Measurements from ENCODE around the gene RELCH.

The RELCH gene

GRCh38 chr18:62326646-62327348 is 139.7 kb downstream of the RELCH start:
- TF ChIP-seq SIN3A (IDR thresholded peaks at IDR 0.05; ENCODE audit: borderline replicate concordance, insufficient read depth, low read length) (no peak), REST (IDR thresholded peaks at IDR 0.05; ENCODE audit: insufficient read depth in 1 of 2, low read depth in 2 of 2, low read length in 2 of 2) (no peak), POLR2AphosphoS5 (IDR thresholded peaks at IDR 0.05; ENCODE audit: low read depth, low read length) (no peak), TAF1 (IDR thresholded peaks at IDR 0.05; ENCODE audit: borderline replicate concordance, insufficient read depth, low read length) (no peak), FOXP2 (optimal IDR thresholded peaks at IDR 0.05; ENCODE audit: borderline replicate concordance, extremely low read depth, extremely low read length, insufficient read depth) (no peak)

- no peak for TF ChIP-seq SIN3A (IDR thresholded peaks at IDR 0.05; ENCODE audit: borderline replicate concordance, insufficient read depth, low read length)
- TF ChIP-seq REST (IDR thresholded peaks at IDR 0.05; ENCODE audit: insufficient read depth in 1 of 2, low read depth in 2 of 2, low read length in 2 of 2): no peak
- no peak for TF ChIP-seq TAF1 (IDR thresholded peaks at IDR 0.05; ENCODE audit: borderline replicate concordance, insufficient read depth, low read length)
- no peak for TF ChIP-seq POLR2AphosphoS5 (IDR thresholded peaks at IDR 0.05; ENCODE audit: low read depth, low read length)
- TF ChIP-seq FOXP2 (optimal IDR thresholded peaks at IDR 0.05; ENCODE audit: borderline replicate concordance, extremely low read depth, extremely low read length, insufficient read depth): no peak
These were observed 140.9 kb downstream of the RELCH start for GRCh38 chr18:62327977-62328376.

- TF ChIP-seq SIN3A (IDR thresholded peaks at IDR 0.05; ENCODE audit: borderline replicate concordance, insufficient read depth, low read length) (no peak), POLR2AphosphoS5 (IDR thresholded peaks at IDR 0.05; ENCODE audit: low read depth, low read length) (no peak), FOXP2 (optimal IDR thresholded peaks at IDR 0.05; ENCODE audit: borderline replicate concordance, extremely low read depth, extremely low read length, insufficient read depth) (no peak), REST (IDR thresholded peaks at IDR 0.05; ENCODE audit: insufficient read depth in 1 of 2, low read depth in 2 of 2, low read length in 2 of 2) (no peak), TAF1 (IDR thresholded peaks at IDR 0.05; ENCODE audit: borderline replicate concordance, insufficient read depth, low read length) (no peak)
These were observed 141.8 kb downstream of the RELCH start for GRCh38 chr18:62328586-62329525.

GRCh38 chr18:62329691-62330454 is 142.8 kb downstream of the RELCH start:
- no peak for TF ChIP-seq TAF1 (IDR thresholded peaks at IDR 0.05; ENCODE audit: borderline replicate concordance, insufficient read depth, low read length)
- TF ChIP-seq REST (IDR thresholded peaks at IDR 0.05; ENCODE audit: insufficient read depth in 1 of 2, low read depth in 2 of 2, low read length in 2 of 2): no peak
- no peak for TF ChIP-seq POLR2AphosphoS5 (IDR thresholded peaks at IDR 0.05; ENCODE audit: low read depth, low read length)
- TF ChIP-seq SIN3A (IDR thresholded peaks at IDR 0.05; ENCODE audit: borderline replicate concordance, insufficient read depth, low read length): no peak
- TF ChIP-seq FOXP2 (optimal IDR thresholded peaks at IDR 0.05; ENCODE audit: borderline replicate concordance, extremely low read depth, extremely low read length, insufficient read depth): no peak
